Stimulated activated CD8-positive, alpha-beta memory T cell treated with anti-CD3 and anti-CD28 coated beads, Interleukin-12 subunit alpha, Interleukin-12 subunit beta, amount 100 ng/mL, for 1 hour (primary cell): ENCODE results near the gene KMT2D.

ENCODE experiments used
- DNase-seq: peaks from one replicate; pipeline ENCODE4 v3.0.0-alpha.2; 2020; ENCODE audit warnings: low read depth

The KMT2D gene

GRCh38 chr12:49018261-49019119 is 42.1 kb downstream of the KMT2D start, which contains the start of gene PRKAG1:
Gene PRKAG1 (minus strand): TSS chr12:49018776. CDS start chr12:49018740, 36 bp downstream.
- peak; percentile 94 for DNase-seq

- no peak for DNase-seq
Measured at GRCh38 chr12:49017891-49018260, 42.7 kb downstream of the KMT2D start.

- no peak for DNase-seq
Measured at GRCh38 chr12:49015196-49015595, 45.4 kb downstream of the KMT2D start.

GRCh38 chr12:49014547-49014946 is 46.0 kb downstream of the KMT2D start:
- no peak for DNase-seq

- DNase-seq, result no peak
Measured at GRCh38 chr12:49013428-49013827, 47.2 kb downstream of the KMT2D start.

- no peak for DNase-seq
Measured at GRCh38 chr12:49012739-49013138, 47.9 kb downstream of the KMT2D start.
